HG02610 (cell line): ENCODE results near the gene SERPINB10.

Source experiments
- ATAC-seq: cut with Tn5 transposase; IDR thresholded peaks from one replicate; pipeline ENCODE4 v1.9.1; 2021; ENCODE audit warnings: mild to moderate bottlenecking, moderate library complexity; ENCODE audit not compliant: unreplicated experiment

The SERPINB10 gene

DNA sequence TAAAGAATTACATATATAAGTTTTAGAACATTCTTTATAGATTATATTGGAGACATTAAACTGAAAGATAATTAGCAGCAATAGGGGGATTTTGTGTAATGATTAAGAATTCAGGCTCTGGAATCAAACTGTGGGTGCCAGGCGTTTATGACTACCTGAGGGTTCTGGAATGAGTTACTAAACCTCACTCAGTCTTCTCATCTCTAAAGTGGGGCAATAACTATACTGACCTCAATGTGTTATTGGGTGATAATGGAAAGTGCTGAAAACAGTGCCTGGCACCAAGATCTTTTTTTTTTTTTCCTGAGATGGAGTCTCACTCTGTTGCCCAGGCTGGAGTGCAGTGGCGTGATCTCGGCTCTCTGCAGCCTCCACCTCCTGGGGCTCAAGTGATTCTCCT, 69.3 kb downstream of the SERPINB10 start:
- ATAC-seq, result no peak

- ATAC-seq, result peak; percentile 55
Measured at GRCh38 chr18:63979409-63979920, 71.7 kb downstream of the SERPINB10 start.

GRCh38 chr18:63980027-63980426, 72.3 kb downstream of the SERPINB10 start:
- ATAC-seq, result no peak

DNA sequence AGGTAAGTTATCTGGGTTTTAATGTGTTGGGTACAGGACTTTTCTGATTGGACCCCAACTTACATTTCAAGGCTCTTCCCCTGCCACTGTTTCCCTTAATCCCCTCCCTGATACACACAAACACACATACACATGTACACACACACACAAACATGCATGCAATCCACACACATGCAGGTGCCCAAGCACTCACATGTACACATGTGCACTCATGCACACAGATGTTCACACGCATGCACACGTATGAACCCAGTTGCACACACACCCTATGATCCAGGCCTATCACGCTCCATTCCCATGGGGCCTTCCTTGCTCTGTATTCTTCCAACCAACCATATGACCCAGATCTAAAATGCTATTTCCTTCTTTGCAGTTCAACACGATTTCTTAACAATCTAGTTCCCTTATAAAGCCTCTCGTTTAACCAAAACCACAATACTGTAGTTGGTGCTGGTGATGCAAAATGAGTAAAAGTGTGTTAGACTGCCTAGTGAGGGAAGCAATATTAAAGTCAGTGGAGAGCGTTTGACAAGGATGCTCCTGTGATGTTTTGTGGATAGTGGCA, 73.2 kb downstream of the SERPINB10 start:
- ATAC-seq, result no peak

GRCh38 chr18:63981719-63982118, 74.0 kb downstream of the SERPINB10 start:
- ATAC-seq, result peak; percentile 82

GRCh38 chr18:63982361-63982760, 74.6 kb downstream of the SERPINB10 start:
- ATAC-seq, result no peak
